Colonic mucosa (tissue), 4 donors: ENCODE measurements around the gene BEAN1. TPM values are rescaled to one million over a fixed set of nuclear protein-coding genes. Genes with fewer than 3 reads are reported as not detected.

Experiments used
- DNase-seq: peaks from one replicate; pipeline ENCODE4 v3.0.0-alpha.2; 2020
- H3K27ac ChIP-seq: fragments of 200-600 bp; one replicate; pipeline ENCODE4 v1.8.0; 2021
- H3K27me3 ChIP-seq: fragments of 200-600 bp; one replicate; pipeline ENCODE4 v1.8.0; 2021
- H3K36me3 ChIP-seq: fragments of 200-600 bp; one replicate; pipeline ENCODE4 v1.8.0; 2021
- H3K4me1 ChIP-seq: fragments of 200-600 bp; one replicate; pipeline ENCODE4 v1.8.0; 2021; ENCODE audit warnings: mild to moderate bottlenecking
- H3K4me3 ChIP-seq: fragments of 200-600 bp; one replicate; pipeline ENCODE4 v1.8.0; 2021
- H3K9ac ChIP-seq, 2 donors: one replicate each; pipeline ENCODE4 v1.7.0; 2013; ENCODE audit warnings: control low read depth in 2 of 2, low read depth in 2 of 2, low read length in 2 of 2
- H3K9me3 ChIP-seq: fragments of 200-600 bp; one replicate; pipeline ENCODE4 v1.8.0; 2021
- CTCF ChIP-seq: fragments of 200-600 bp; IDR thresholded peaks from one replicate; pipeline ENCODE4 v1.8.0; 2022; ENCODE audit warnings: antibody characterized with exemption, mild to moderate bottlenecking
- intact Hi-C: fragments of 100-400 bp; cut with DNase I; formaldehyde crosslinking; loops from one replicate; pipeline ENCODE4 v1.14.1; 2022
- total RNA-seq, 2 donors: library from RNA; stranded (reverse); fragmentation: NEBNext Ultra II Directional in 1 of 2; extraction: Animal tissue kit (Norgen Biotek cat#: 25700) in 1 of 2; gene quantifications; one replicate each; pipeline ENCODE4 v1.2.1, GENCODE V29; 2021
- donor health status: healthy.
- donor health status: DM: no; HTN: no; CAD: no.
- donor health status: DM: no; HTN: no; CAD: no.

Gene BEAN1
- total RNA-seq, 2 donors from 2014 or later: 0.32 TPM; not detected in 1

DNA sequence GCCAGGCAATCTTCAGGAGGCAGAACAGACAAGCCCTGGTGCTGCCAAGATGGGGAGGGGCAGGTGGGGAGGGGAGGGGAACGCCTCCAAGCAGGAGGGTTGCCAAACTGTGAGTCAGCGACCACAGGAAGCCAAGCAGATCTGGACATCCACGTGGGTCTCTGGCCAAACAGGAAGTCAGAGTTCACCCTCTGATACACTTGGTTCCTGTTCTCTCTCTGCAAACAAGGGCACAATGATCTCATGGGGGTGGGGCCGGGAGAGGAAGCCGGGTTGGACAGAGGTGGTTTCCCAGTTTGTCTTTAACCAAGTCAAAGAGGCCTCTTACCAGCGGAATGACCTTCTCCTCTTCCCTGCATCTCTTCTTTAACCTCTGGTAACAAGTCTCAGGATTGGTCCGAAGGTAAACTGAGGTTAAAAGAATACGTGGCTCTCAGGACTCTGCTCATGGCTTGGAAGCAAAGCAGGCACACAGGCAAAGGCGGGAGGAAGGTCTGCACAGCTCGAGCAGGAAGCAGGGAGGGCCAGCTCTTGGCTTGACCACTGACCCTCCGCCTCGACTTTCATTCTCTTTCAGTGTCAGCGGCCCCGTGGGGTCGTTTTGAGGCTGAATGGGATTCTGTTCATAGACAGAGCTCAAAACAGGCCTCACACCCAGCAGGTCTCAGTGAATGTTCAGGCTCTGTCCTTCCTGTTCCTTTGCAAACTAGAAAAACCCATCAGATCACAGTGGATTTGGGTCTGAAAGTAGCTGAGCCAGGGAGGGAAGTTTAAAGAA, 89.9 kb downstream of the BEAN1 start:
- H3K4me1 ChIP-seq: peaks cover 18% of the 10 kb centered on the region
- intact Hi-C loops: loop anchor here (5.0 kb wide), 1 partner anchor 35 kb away; the partner anchor contains the start of genes CKLF and TK2

DNA sequence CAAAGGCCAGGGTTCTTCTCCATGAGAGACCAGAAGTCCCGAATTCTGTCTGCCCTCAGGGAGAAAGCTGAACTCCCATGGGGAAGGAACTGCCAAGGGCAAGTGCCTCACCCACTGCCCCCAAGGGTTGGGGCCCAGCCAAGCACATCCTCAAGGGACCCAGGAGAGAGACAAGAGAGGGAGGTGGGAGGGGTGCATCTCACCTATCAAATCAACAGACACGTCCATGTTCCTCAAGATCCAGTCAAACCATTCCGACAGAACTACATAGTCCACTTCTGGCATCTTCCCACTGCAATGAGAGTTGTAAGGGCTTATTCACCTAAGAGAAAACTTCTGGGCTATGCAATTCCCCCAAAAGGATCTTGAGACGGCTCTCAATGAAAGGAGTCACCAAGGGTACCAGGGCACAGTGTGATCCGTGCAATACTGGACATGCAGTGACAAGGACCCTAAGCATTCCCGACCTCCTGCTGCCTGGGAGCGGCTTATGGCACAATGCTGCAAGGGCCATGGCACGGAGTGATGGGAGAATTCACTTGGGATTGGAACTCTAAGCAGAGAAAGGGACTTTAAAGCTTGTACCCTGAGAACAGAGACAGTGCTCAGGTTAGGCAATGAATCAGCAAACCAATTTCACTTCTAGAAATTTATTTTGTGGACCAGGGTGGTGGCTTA, 90.6 kb downstream of the BEAN1 start:
- H3K9ac ChIP-seq: peak overlapping the region; percentile 84 to 96
- no peak overlapping the region for H3K4me3 ChIP-seq
- peak overlapping the region; percentile 97 for H3K27ac ChIP-seq
- H3K9me3 ChIP-seq: no peaks in the 10 kb centered on the region
- TF ChIP-seq CTCF: no peak
- DNase-seq: no peak
- H3K27me3 ChIP-seq: no peaks in the 10 kb centered on the region
- intact Hi-C loops: loop anchor here (5.0 kb wide), 1 partner anchor 35 kb away; the partner anchor contains the start of genes CKLF and TK2
- H3K36me3 ChIP-seq: no peaks in the 10 kb centered on the region
- H3K4me1 ChIP-seq: peaks cover 18% of the 10 kb centered on the region

More for the DNA sequence above, 89.9 kb downstream of the BEAN1 start:
- H3K4me3 ChIP-seq: no peak overlapping the region
- no peaks in the 10 kb centered on the region for H3K27me3 ChIP-seq
- no peak for TF ChIP-seq CTCF
- H3K9ac ChIP-seq: peak overlapping the region; percentile 84 to 96
- H3K36me3 ChIP-seq: no peaks in the 10 kb centered on the region
- H3K27ac ChIP-seq: peak overlapping the region; percentile 97
- peak; percentile 99 for DNase-seq
- H3K9me3 ChIP-seq: no peaks in the 10 kb centered on the region

DNA sequence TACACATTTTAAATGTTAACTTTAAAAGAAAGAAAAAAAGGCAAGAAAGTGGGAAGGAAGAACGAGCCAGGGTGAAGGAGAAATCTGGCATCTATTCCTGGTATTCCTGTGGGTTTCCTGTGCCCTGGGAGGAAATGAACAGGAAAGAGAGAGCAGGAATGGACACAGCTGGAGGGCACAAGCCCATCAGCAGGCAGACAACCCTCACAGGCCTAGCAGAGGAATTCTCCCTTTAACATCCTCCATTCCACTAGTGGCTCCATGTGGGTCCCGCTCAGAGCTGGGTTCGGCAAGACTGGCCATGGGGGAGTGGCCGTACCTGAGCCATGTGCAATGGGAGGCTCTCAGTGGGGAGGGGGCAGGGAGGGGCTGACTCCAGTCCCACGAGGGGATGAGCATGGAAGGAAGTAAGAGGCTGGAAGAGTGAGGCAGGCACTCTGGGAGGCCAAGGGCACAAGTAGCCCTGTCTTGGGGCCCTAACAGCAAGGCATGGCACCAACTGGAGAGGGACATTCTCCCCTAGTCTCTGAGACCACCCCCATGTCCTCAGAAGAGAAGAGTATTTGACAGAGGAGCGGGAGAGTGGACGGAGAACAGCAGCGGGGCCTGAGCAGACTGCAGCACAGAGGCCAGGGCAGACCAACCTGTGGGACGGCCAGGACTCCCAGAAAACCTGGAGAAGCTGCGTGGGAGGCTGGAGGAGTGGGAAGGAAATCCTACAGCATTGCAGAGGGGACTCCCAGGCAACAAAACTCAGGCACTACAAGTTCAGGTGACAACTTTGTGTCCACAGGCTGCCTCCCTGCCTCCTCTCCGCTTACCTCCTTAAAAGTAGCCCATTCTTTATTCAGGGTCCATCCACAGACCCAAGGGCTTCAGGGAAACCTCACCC, 92.6 kb downstream of the BEAN1 start:
- Histone ChIP-seq H3K27ac (peak overlapping the region; percentile 73), H3K27me3 (no peaks in the 10 kb centered on the region), H3K4me1 (peaks cover 18% of the 10 kb centered on the region), H3K9me3 (no peaks in the 10 kb centered on the region), H3K4me3 (no peak overlapping the region), H3K36me3 (no peaks in the 10 kb centered on the region), H3K9ac (peak overlapping the region in 1 of 2 donors; percentile 37)
- no peak for DNase-seq
- no peak for TF ChIP-seq CTCF
- intact Hi-C loops: loop anchor here (5.0 kb wide), 1 partner anchor 33 kb away; the partner anchor contains the start of genes CKLF and TK2

DNA sequence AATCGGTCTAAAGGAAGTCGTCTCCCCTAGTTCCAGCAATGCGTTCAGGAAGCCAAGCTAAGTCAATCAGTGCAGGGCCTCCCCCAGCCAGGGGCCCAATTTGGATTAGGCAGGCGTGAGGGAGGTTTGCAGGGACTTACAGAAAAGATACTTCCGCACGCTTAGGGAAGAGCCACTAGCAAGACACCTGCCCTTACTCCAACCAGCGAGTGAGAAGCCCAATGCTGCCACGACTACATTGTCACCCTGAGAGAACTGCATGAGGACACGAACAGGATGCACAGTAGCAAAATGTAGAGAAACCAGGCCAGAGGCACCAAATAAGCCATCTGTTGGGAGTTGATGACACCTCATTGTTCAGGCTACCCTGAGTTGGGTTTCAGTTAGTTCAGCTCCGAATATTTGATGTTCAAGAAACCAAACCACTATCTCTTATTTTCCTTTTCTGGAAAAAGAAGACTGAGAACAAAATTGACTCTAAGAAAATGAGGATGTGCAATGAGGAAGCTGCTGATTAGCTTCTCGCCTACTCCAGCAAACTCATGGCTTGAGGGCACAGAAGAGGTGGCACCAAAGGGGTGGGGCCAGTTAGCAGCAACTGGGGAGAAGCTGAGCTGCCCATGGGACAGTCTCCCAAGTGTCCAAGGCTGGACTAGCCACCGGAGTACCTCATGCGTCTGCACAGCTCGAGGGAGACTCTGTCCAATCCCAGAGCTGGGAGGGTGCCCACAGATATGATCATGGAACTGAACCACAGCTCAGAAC, 93.5 kb downstream of the BEAN1 start:
- Histone ChIP-seq H3K27ac (peak overlapping the region; percentile 73), H3K4me3 (no peak overlapping the region), H3K4me1 (peaks cover 18% of the 10 kb centered on the region), H3K9ac (peak overlapping the region; percentile 14 to 38), H3K27me3 (no peaks in the 10 kb centered on the region), H3K9me3 (no peaks in the 10 kb centered on the region), H3K36me3 (no peaks in the 10 kb centered on the region)
- intact Hi-C loops: no loop called here
- no peak for TF ChIP-seq CTCF
- DNase-seq: no peak
